H9 (cell line): Measurements from ENCODE around the gene CCDC3. TPM values are rescaled to one million over a fixed set of nuclear protein-coding genes. Genes with fewer than 3 reads are reported as not detected.

ENCODE experiments used
- DNase-seq: peaks from one replicate; pipeline ENCODE4 v3.0.0-alpha.2; 2017
- H2AFZ ChIP-seq: one replicate; pipeline ENCODE4 v1.6.1; 2013; ENCODE audit warnings: mild to moderate bottlenecking, low read length, control low read depth, moderate library complexity
- H2AK5ac ChIP-seq: 2 replicates; pipeline ENCODE4 v1.6.1; 2013; ENCODE audit warnings: low read length, control low read depth, mixed read lengths; ENCODE audit not compliant: insufficient read length
- H2BK120ac ChIP-seq: one replicate; pipeline ENCODE4 v1.6.1; 2013; ENCODE audit warnings: low read depth, mild to moderate bottlenecking, low read length, control low read depth, inconsistent platforms; ENCODE audit not compliant: poor library complexity, severe bottlenecking
- H2BK12ac ChIP-seq: 2 replicates; pipeline ENCODE4 v1.6.1; 2013; ENCODE audit warnings: low read length, control low read depth, mixed read lengths, low read depth; ENCODE audit not compliant: insufficient read length
- H2BK15ac ChIP-seq: 2 replicates; pipeline ENCODE4 v1.6.1; 2013; ENCODE audit warnings: low read depth, low read length, control low read depth
- H2BK20ac ChIP-seq: one replicate; pipeline ENCODE4 v1.6.1; 2013; ENCODE audit warnings: low read depth, mild to moderate bottlenecking, low read length, control low read depth, inconsistent platforms; ENCODE audit not compliant: poor library complexity, severe bottlenecking
- H2BK5ac ChIP-seq: 2 replicates; pipeline ENCODE4 v1.6.1; 2013; ENCODE audit warnings: low read length, control low read depth, mixed read lengths; ENCODE audit not compliant: insufficient read length
- H3K14ac ChIP-seq: 2 replicates; pipeline ENCODE4 v1.6.1; 2013; ENCODE audit warnings: low read length, control low read depth; ENCODE audit not compliant: insufficient read depth
- H3K18ac ChIP-seq: 2 replicates; pipeline ENCODE4 v1.6.1; 2013; ENCODE audit warnings: low read depth, mild to moderate bottlenecking, mixed read lengths, low read length, control low read depth; ENCODE audit not compliant: insufficient read length
- H3K23ac ChIP-seq: 2 replicates; pipeline ENCODE4 v1.6.1; 2013; ENCODE audit warnings: low read length, control low read depth, mixed read lengths, low read depth; ENCODE audit not compliant: insufficient read length
- H3K23me2 ChIP-seq: 2 replicates; pipeline ENCODE4 v1.6.1; 2013; ENCODE audit warnings: low read depth, mild to moderate bottlenecking, mixed read lengths, low read length, control low read depth; ENCODE audit not compliant: insufficient read length, poor library complexity, severe bottlenecking
- H3K27ac ChIP-seq: 2 replicates; pipeline ENCODE4 v1.5.1; 2013; ENCODE audit warnings: low read length, control low read depth, mixed read lengths, low read depth; ENCODE audit not compliant: insufficient read length
- H3K27me3 ChIP-seq: 2 replicates; pipeline ENCODE4 v1.6.1; 2013; ENCODE audit warnings: low read length, control low read depth, inconsistent platforms; ENCODE audit not compliant: insufficient read depth
- H3K4ac ChIP-seq: 2 replicates; pipeline ENCODE4 v1.6.1; 2013; ENCODE audit warnings: low read depth, mild to moderate bottlenecking, control low read depth, inconsistent platforms, low read length, moderate library complexity
- H3K4me1 ChIP-seq: 2 replicates; pipeline ENCODE4 v1.6.1; 2013; ENCODE audit warnings: low read length, control low read depth, inconsistent platforms; ENCODE audit not compliant: insufficient read depth
- H3K4me2 ChIP-seq: 2 replicates; pipeline ENCODE4 v1.6.1; 2013; ENCODE audit warnings: low read length, control low read depth, mixed read lengths; ENCODE audit not compliant: insufficient read length, insufficient read depth
- H3K56ac ChIP-seq: 2 replicates; pipeline ENCODE4 v1.6.1; 2013; ENCODE audit warnings: low read depth, mild to moderate bottlenecking, mixed read lengths, low read length, control low read depth; ENCODE audit not compliant: insufficient read length
- H3K79me1 ChIP-seq: 2 replicates; pipeline ENCODE4 v1.6.1; 2013; ENCODE audit warnings: low read depth, mild to moderate bottlenecking, moderate library complexity, low read length, control low read depth, inconsistent platforms; ENCODE audit not compliant: insufficient read depth, poor library complexity, severe bottlenecking
- H3K79me2 ChIP-seq: 2 replicates; pipeline ENCODE4 v1.6.1; 2013; ENCODE audit warnings: low read length, control low read depth, inconsistent platforms; ENCODE audit not compliant: insufficient read depth
- H3K9ac ChIP-seq: 2 replicates; pipeline ENCODE4 v1.6.1; 2013; ENCODE audit warnings: low read length, control low read depth, mixed read lengths; ENCODE audit not compliant: insufficient read length; ENCODE audit errors: extremely low read depth
- H3K9me3 ChIP-seq: one replicate; pipeline ENCODE4 v1.6.1; 2013; ENCODE audit warnings: low read depth, low read length, inconsistent platforms; ENCODE audit not compliant: control insufficient read depth
- H3T11ph ChIP-seq: one replicate; pipeline ENCODE4 v1.6.1; 2013; ENCODE audit warnings: mild to moderate bottlenecking, low read length, control low read depth, inconsistent platforms
- H4K20me1 ChIP-seq: one replicate; pipeline ENCODE4 v1.6.1; 2013; ENCODE audit not compliant: control insufficient read depth, insufficient read length, insufficient read depth
- H4K5ac ChIP-seq: 2 replicates; pipeline ENCODE4 v1.6.1; 2013; ENCODE audit warnings: low read depth, mild to moderate bottlenecking, mixed read lengths, low read length, control low read depth; ENCODE audit not compliant: insufficient read length
- H4K8ac ChIP-seq: replicated peaks from 2 replicates; pipeline ENCODE4 v1.6.1; 2013; ENCODE audit warnings: low read length, control low read depth, mixed read lengths, low read depth; ENCODE audit not compliant: insufficient read length
- H4K91ac ChIP-seq: 2 replicates; pipeline ENCODE4 v1.6.1; 2013; ENCODE audit warnings: low read depth, mild to moderate bottlenecking, moderate library complexity, mixed read lengths, low read length, control low read depth; ENCODE audit not compliant: insufficient read length
- H3K27ac Mint-ChIP-seq, 3 experiments: 2 replicates in 2 of 3; 3 replicates in 1 of 3; pipeline ENCODE4 v1.8.0; 2020 to 2021; ENCODE audit warnings: mixed read lengths in 3 of 3, mild to moderate bottlenecking in 1 of 3, moderate library complexity in 1 of 3
- H3K27me3 Mint-ChIP-seq: 2 replicates; pipeline ENCODE4 v1.8.0; 2021; ENCODE audit warnings: low read depth, mild to moderate bottlenecking, moderate library complexity, mixed read lengths
- H3K36me3 Mint-ChIP-seq, 3 experiments: 2 replicates in 2 of 3; 3 replicates in 1 of 3; pipeline ENCODE4 v1.8.0; 2020 to 2021; ENCODE audit warnings: low read depth in 3 of 3, mixed read lengths in 3 of 3; ENCODE audit not compliant: insufficient read depth in 1 of 3
- H3K4me1 Mint-ChIP-seq, 2 experiments: 2 replicates each; pipeline ENCODE4 v1.8.0; 2020; ENCODE audit warnings: mixed read lengths in 2 of 2
- H3K4me3 Mint-ChIP-seq, 2 experiments: 2 replicates in 1 of 2; 3 replicates in 1 of 2; pipeline ENCODE4 v1.8.0; 2020 to 2021; ENCODE audit warnings: mild to moderate bottlenecking in 2 of 2, mixed read lengths in 2 of 2, moderate library complexity in 1 of 2
- H3K9me3 Mint-ChIP-seq, 2 experiments: 2 replicates in 1 of 2; 3 replicates in 1 of 2; pipeline ENCODE4 v1.8.0; 2020; ENCODE audit warnings: mild to moderate bottlenecking in 2 of 2, mixed read lengths in 2 of 2, moderate library complexity in 1 of 2
- WGBS: extraction: QIAGEN DNeasy Blood & Tissue Kit; methylation state at CpG from one replicate; pipeline ENCODE4 v1.1.7; 2013; ENCODE audit warnings: missing lambda C conversion rate, low lambda C conversion rate, mixed read lengths; ENCODE audit not compliant: insufficient read length; ENCODE audit errors: extremely low coverage; 5-methylcytosine and 5-hydroxymethylcytosine counted together
- total RNA-seq: library from RNA; stranded (reverse); gene quantifications from 2 replicates; pipeline ENCODE4 v1.2.1, GENCODE V29; 2021
- TF ChIP-seq, protein P1 (sequence below): fragments of 200-600 bp; sonication (generic); conservative IDR thresholded peaks from 3 replicates; pipeline ENCODE4 v1.8.0; 2021; ENCODE audit warnings: antibody characterized with exemption, mild to moderate bottlenecking

CCDC3 gene
- total RNA-seq, 1 experiment from 2014 or later, result 2.3 TPM

- Histone ChIP-seq H3K9ac (no peak overlapping the region), H3K14ac (no peak overlapping the region), H3K23ac (no peak overlapping the region), H3K4me1 (no peaks in the 10 kb centered on the region), H3K79me1 (no peaks in the 10 kb centered on the region), H3T11ph (no peak overlapping the region), H2BK5ac (no peak overlapping the region), H3K27ac (no peak overlapping the region), H2AFZ (no peak overlapping the region), H3K18ac (no peak overlapping the region), H2BK12ac (no peak overlapping the region), H2BK120ac (no peak overlapping the region), H3K27me3 (no peaks in the 10 kb centered on the region), H3K79me2 (no peaks in the 10 kb centered on the region), H4K91ac (no peak overlapping the region), H3K4ac (no peak overlapping the region), H2AK5ac (no peak overlapping the region), H4K8ac (no peak overlapping the region), H2BK20ac (no peak overlapping the region), H4K20me1 (no peaks in the 10 kb centered on the region), H3K9me3 (no peaks in the 10 kb centered on the region), H2BK15ac (no peak overlapping the region), H3K23me2 (no peaks in the 10 kb centered on the region), H3K4me2 (no peak overlapping the region), H3K56ac (no peak overlapping the region), H4K5ac (no peak overlapping the region)
- no peaks in the 10 kb centered on the region for H3K27me3 Mint-ChIP-seq
- H3K4me3 Mint-ChIP-seq, result no peak overlapping the region
- no peak for DNase-seq
- WGBS, result no CpG with 5 or more reads among the region's 5 CpGs
- peaks cover 10% of the 10 kb centered on the region in 2 experiments; a peak in 3 of 5 replicates for H3K9me3 Mint-ChIP-seq
- peaks cover 21 to 22% of the 10 kb centered on the region in 2 experiments for H3K4me1 Mint-ChIP-seq
- TF ChIP-seq, protein P1, sequence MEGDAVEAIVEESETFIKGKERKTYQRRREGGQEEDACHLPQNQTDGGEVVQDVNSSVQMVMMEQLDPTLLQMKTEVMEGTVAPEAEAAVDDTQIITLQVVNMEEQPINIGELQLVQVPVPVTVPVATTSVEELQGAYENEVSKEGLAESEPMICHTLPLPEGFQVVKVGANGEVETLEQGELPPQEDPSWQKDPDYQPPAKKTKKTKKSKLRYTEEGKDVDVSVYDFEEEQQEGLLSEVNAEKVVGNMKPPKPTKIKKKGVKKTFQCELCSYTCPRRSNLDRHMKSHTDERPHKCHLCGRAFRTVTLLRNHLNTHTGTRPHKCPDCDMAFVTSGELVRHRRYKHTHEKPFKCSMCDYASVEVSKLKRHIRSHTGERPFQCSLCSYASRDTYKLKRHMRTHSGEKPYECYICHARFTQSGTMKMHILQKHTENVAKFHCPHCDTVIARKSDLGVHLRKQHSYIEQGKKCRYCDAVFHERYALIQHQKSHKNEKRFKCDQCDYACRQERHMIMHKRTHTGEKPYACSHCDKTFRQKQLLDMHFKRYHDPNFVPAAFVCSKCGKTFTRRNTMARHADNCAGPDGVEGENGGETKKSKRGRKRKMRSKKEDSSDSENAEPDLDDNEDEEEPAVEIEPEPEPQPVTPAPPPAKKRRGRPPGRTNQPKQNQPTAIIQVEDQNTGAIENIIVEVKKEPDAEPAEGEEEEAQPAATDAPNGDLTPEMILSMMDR, result no peak
- H3K27ac Mint-ChIP-seq, result no peak overlapping the region
- H3K36me3 Mint-ChIP-seq, result peaks cover 2 to 23% (median 8%) of the 10 kb centered on the region in 3 experiments; a peak in 4 of 7 replicates
These were observed 55.7 kb downstream of the CCDC3 start for GRCh38 chr10:12945690-12946359.
